Ovary (tissue), 9 donors: ENCODE measurements around the gene SLC38A3. TPM values are rescaled to one million over a fixed set of nuclear protein-coding genes. Genes with fewer than 3 reads are reported as not detected.

Experiments
- DNase-seq, 5 donors: peaks; one replicate each; pipeline ENCODE4 v3.0.0-alpha.2; 2019 to 2020
- H3K27ac ChIP-seq, 2 donors: fragments of 200-600 bp; one replicate each; pipeline versions ENCODE4 v1.5.1 to v1.8.0; 2019 to 2022
- H3K27me3 ChIP-seq: fragments of 200-600 bp; one replicate; pipeline ENCODE4 v1.8.0; 2022
- H3K36me3 ChIP-seq: fragments of 200-600 bp; sonication (generic); one replicate; pipeline ENCODE4 v1.5.1; 2019
- H3K4me1 ChIP-seq: one replicate; pipeline ENCODE4 v1.8.1; 2013; ENCODE audit warnings: mild to moderate bottlenecking, moderate library complexity; ENCODE audit not compliant: insufficient read depth
- H3K4me3 ChIP-seq: fragments of 200-600 bp; sonication (generic); one replicate; pipeline ENCODE4 v1.5.1; 2017
- H3K9me3 ChIP-seq, 2 donors: fragments of 200-600 bp in 1 of 2; sonication (generic) in 1 of 2; one replicate each; pipeline versions ENCODE4 v1.5.1 to v1.8.1; 2013 to 2019; ENCODE audit warnings: mild to moderate bottlenecking in 1 of 2, moderate library complexity in 1 of 2
- CTCF ChIP-seq, 3 donors: fragments of 450-650 bp in 2 of 3; fragments of 200-600 bp in 1 of 3; IDR thresholded peaks; one replicate each; pipeline versions ENCODE4 v1.5.1 to v1.8.0; 2016 to 2022; ENCODE audit warnings: antibody characterized with exemption in 3 of 3, mild to moderate bottlenecking in 1 of 3
- EP300 ChIP-seq: sonication (generic); formaldehyde crosslinking; IDR thresholded peaks from one replicate; pipeline ENCODE4 v1.6.1; 2017; ENCODE audit warnings: antibody characterized with exemption
- POLR2A ChIP-seq: fragments of 450-650 bp; IDR thresholded peaks from one replicate; pipeline ENCODE4 v1.6.1; 2017; ENCODE audit warnings: antibody characterized with exemption, mild to moderate bottlenecking, moderate library complexity
- WGBS, 3 donors: extraction: QIAGEN DNeasy Blood & Tissue Kit in 1 of 3; methylation state at CpG; one replicate each; pipeline versions ENCODE4 v1.1.5 to v1.1.7; 2013 to 2017; 5-methylcytosine and 5-hydroxymethylcytosine counted together
- intact Hi-C, 4 donors: fragments of 100-400 bp; cut with DNase I; formaldehyde crosslinking; loops; one replicate each; pipeline versions ENCODE4 v1.11.0 to v1.15.1; 2022 to 2023
- polyA plus RNA-seq, 2 donors: library from polyadenylated mRNA; stranded (reverse); fragments of 200-250 nt in 1 of 2; fragments of 350-450 nt in 1 of 2; fragmentation: Illumina TruSeq in 1 of 2; extraction: RNeasy Lipid Tissue Mini Kit (QIAGEN cat#74804) in 1 of 2; gene quantifications; one replicate each; pipeline ENCODE4 v1.2.3, GENCODE V29; 2013 to 2014
- total RNA-seq, 7 donors: library from RNA; depleted of rRNA in 2 of 7; stranded (reverse); fragments of >200 nt in 2 of 7; fragmentation: NEBNext Ultra II Directional in 3 of 7; extraction: Animal tissue kit (Norgen Biotek cat#: 25700) in 3 of 7; gene quantifications; one replicate each; pipeline versions ENCODE4 v1.1.0 to v1.2.4, GENCODE V29; 2016 to 2023
- donor health status: DM: no; HTN: no; CAD: no; lungs with moderate emphysema.
- donor health status: DM: no; HTN: no; CAD: no.
- donor health status: Bipolar disorder and iron deficiency.
- donor health status: DM: yes; HTN: yes; CAD: no.
- donor health status: DM: no; HTN: no; CAD: no.
- donor health status: DM: yes; HTN: yes; CAD: no.

Gene SLC38A3
- total and polyA plus RNA-seq, 9 donors: 1.6 to 10.9 (median 7.7) TPM

GRCh38 chr3:50211930-50212329 lies 6.9 kb downstream of the SLC38A3 start:
- TF ChIP-seq EP300 (no peak), POLR2A (no peak), CTCF (IDR thresholded peaks at IDR 0.05) (no peak)
- no peaks in the 10 kb centered on the region for H3K9me3 ChIP-seq
- no peaks in the 10 kb centered on the region for H3K27me3 ChIP-seq
- intact Hi-C loops: no loop called here
- peaks cover 7% of the 10 kb centered on the region for H3K4me1 ChIP-seq
- no peak overlapping the region for H3K4me3 ChIP-seq
- H3K27ac ChIP-seq: no peak overlapping the region
- DNase-seq: no peak
- H3K36me3 ChIP-seq: no peaks in the 10 kb centered on the region
- WGBS, 3 donors: 83 to 91% (median 91%) methylated on average over 2 of the region's 2 CpGs

GRCh38 chr3:50212502-50212901 lies 7.4 kb downstream of the SLC38A3 start:
- Histone ChIP-seq H3K27ac (no peak overlapping the region), H3K36me3 (no peaks in the 10 kb centered on the region), H3K9me3 (no peaks in the 10 kb centered on the region), H3K4me1 (peaks cover 7% of the 10 kb centered on the region), H3K4me3 (no peak overlapping the region), H3K27me3 (no peaks in the 10 kb centered on the region)
- 76 to 83% (median 78%) methylated on average over 4 of the region's 4 CpGs for WGBS, 3 donors
- intact Hi-C loops: no loop called here
- TF ChIP-seq EP300 (no peak), POLR2A (no peak), CTCF (IDR thresholded peaks at IDR 0.05) (no peak)
- DNase-seq: no peak

GRCh38 chr3:50212971-50213370 lies 7.9 kb downstream of the SLC38A3 start:
- H3K4me3 ChIP-seq: no peak overlapping the region
- no peaks in the 10 kb centered on the region for H3K9me3 ChIP-seq
- WGBS, 3 donors: 87 to 98% (median 93%) methylated on average over 3 of the region's 3 CpGs
- no peak overlapping the region for H3K27ac ChIP-seq
- no peaks in the 10 kb centered on the region for H3K27me3 ChIP-seq
- no peaks in the 10 kb centered on the region for H3K36me3 ChIP-seq
- intact Hi-C loops: no loop called here
- DNase-seq: no peak
- H3K4me1 ChIP-seq: peaks cover 7% of the 10 kb centered on the region
- TF ChIP-seq EP300 (no peak), POLR2A (no peak)

- H3K4me1 ChIP-seq: peaks cover 6% of the 10 kb centered on the region
- H3K4me3 ChIP-seq: no peak overlapping the region
- H3K9me3 ChIP-seq: no peaks in the 10 kb centered on the region
- DNase-seq: no peak
- WGBS, 3 donors: 91 to 94% (median 93%) methylated on average over 12 of the region's 12 CpGs
- H3K27me3 ChIP-seq: no peaks in the 10 kb centered on the region
- intact Hi-C loops: no loop called here
- no peak for TF ChIP-seq POLR2A
- no peak for TF ChIP-seq CTCF (IDR thresholded peaks at IDR 0.05)
- no peak for TF ChIP-seq EP300
- H3K27ac ChIP-seq: no peak overlapping the region
- H3K36me3 ChIP-seq: no peaks in the 10 kb centered on the region
Observed at GRCh38 chr3:50213373-50213772, 8.3 kb downstream of the SLC38A3 start.

GRCh38 chr3:50214824-50215223 lies 9.8 kb downstream of the SLC38A3 start:
- intact Hi-C loops: no loop called here
- DNase-seq: no peak
- Histone ChIP-seq H3K27me3 (no peaks in the 10 kb centered on the region), H3K4me3 (no peak overlapping the region), H3K36me3 (no peaks in the 10 kb centered on the region), H3K27ac (no peak overlapping the region), H3K4me1 (no peaks in the 10 kb centered on the region), H3K9me3 (no peaks in the 10 kb centered on the region)
- 71 to 78% (median 73%) methylated on average over 10 of the region's 10 CpGs for WGBS, 3 donors
- TF ChIP-seq CTCF (IDR thresholded peaks at IDR 0.05): no peak
- TF ChIP-seq EP300: no peak
